Activated T-helper 2 cell treated with anti-CD3 and anti-CD28 coated beads, Interferon-gamma antibody, Interleukin-2, Interleukin-4, amounts not matched to agents 10 μg/mL and 5 μg/mL and 100 μg/mL, durations not matched to agents 14 hours and 24 hours and 36 hours (primary cell): ENCODE results near the gene IGF2R. TPM values are rescaled to one million over a fixed set of nuclear protein-coding genes. Genes with fewer than 3 reads are reported as not detected.

Source experiments
- DNase-seq: peaks from one replicate; pipeline ENCODE4 v3.0.0; 2021; ENCODE audit warnings: low spot score
- H3K27ac Mint-ChIP-seq: one replicate; pipeline ENCODE4 v1.8.0; 2021; ENCODE audit warnings: mixed read lengths
- H3K27me3 Mint-ChIP-seq: one replicate; pipeline ENCODE4 v1.8.0; 2021; ENCODE audit warnings: low read depth, mixed read lengths
- H3K36me3 Mint-ChIP-seq: one replicate; pipeline ENCODE4 v1.8.0; 2021; ENCODE audit warnings: low read depth, mixed read lengths
- H3K4me1 Mint-ChIP-seq: one replicate; pipeline ENCODE4 v1.8.0; 2021; ENCODE audit warnings: low read depth, mixed read lengths
- H3K4me3 Mint-ChIP-seq: one replicate; pipeline ENCODE4 v1.8.0; 2021; ENCODE audit warnings: low read depth, mild to moderate bottlenecking, moderate library complexity, mixed read lengths
- H3K9me3 Mint-ChIP-seq: one replicate; pipeline ENCODE4 v1.8.0; 2021; ENCODE audit warnings: mixed read lengths
- intact Hi-C: fragments of 100-400 bp; cut with micrococcal nuclease; formaldehyde crosslinking; loops from one replicate; pipeline ENCODE4 v1.15.1; 2023
- total RNA-seq: library from RNA; stranded (reverse); gene quantifications from 2 replicates; pipeline ENCODE4 v1.2.3, GENCODE V29; 2022

IGF2R gene
- total RNA-seq, 1 donor from 2014 or later: 82.4 TPM

- intact Hi-C loops: loop anchor here (1.0 kb wide), 1 partner anchor 78 kb away; no protein-coding TSS in a partner anchor
- peaks cover 12% of the 10 kb centered on the region for H3K27me3 Mint-ChIP-seq
- no peak overlapping the region for H3K27ac Mint-ChIP-seq
- H3K9me3 Mint-ChIP-seq: peaks cover 11% of the 10 kb centered on the region
- H3K4me3 Mint-ChIP-seq: no peak overlapping the region
- peaks cover 8% of the 10 kb centered on the region for H3K4me1 Mint-ChIP-seq
- H3K36me3 Mint-ChIP-seq: no peaks in the 10 kb centered on the region
- no peak for DNase-seq
Observed at GRCh38 chr6:159941286-159942113, 27.4 kb upstream of the IGF2R start.

GRCh38 chr6:159943101-159943632 lies 25.7 kb upstream of the IGF2R start:
- intact Hi-C loops: no loop called here
- Mint-ChIP-seq H3K27ac (no peak overlapping the region), H3K9me3 (peaks cover 11% of the 10 kb centered on the region), H3K4me3 (no peak overlapping the region), H3K36me3 (no peaks in the 10 kb centered on the region), H3K27me3 (peaks cover 9% of the 10 kb centered on the region), H3K4me1 (peaks cover 8% of the 10 kb centered on the region)
- no peak for DNase-seq

- Mint-ChIP-seq H3K36me3 (no peaks in the 10 kb centered on the region), H3K9me3 (peaks cover 11% of the 10 kb centered on the region)
Observed at GRCh38 chr6:159943968-159944598, 24.8 kb upstream of the IGF2R start.

GRCh38 chr6:159945801-159946392 lies 23.0 kb upstream of the IGF2R start:
- peaks cover 11% of the 10 kb centered on the region for H3K9me3 Mint-ChIP-seq
- peaks cover 10% of the 10 kb centered on the region for H3K4me1 Mint-ChIP-seq
- DNase-seq: no peak
- no peak overlapping the region for H3K4me3 Mint-ChIP-seq
- intact Hi-C loops: no loop called here
- peaks cover 15% of the 10 kb centered on the region for H3K27me3 Mint-ChIP-seq
- no peaks in the 10 kb centered on the region for H3K36me3 Mint-ChIP-seq
- H3K27ac Mint-ChIP-seq: no peak overlapping the region

More at GRCh38 chr6:159943968-159944598, 24.8 kb upstream of the IGF2R start:
- Mint-ChIP-seq H3K4me1 (peaks cover 10% of the 10 kb centered on the region), H3K4me3 (no peak overlapping the region), H3K27ac (no peak overlapping the region), H3K27me3 (peaks cover 15% of the 10 kb centered on the region)
- DNase-seq: no peak
- intact Hi-C loops: no loop called here

- no peak for DNase-seq
- Mint-ChIP-seq H3K27ac (no peak overlapping the region), H3K9me3 (peaks cover 11% of the 10 kb centered on the region), H3K4me3 (no peak overlapping the region), H3K36me3 (no peaks in the 10 kb centered on the region), H3K27me3 (peaks cover 15% of the 10 kb centered on the region), H3K4me1 (peaks cover 4% of the 10 kb centered on the region)
- intact Hi-C loops: no loop called here
Observed at GRCh38 chr6:159946912-159947311, 22.0 kb upstream of the IGF2R start.

GRCh38 chr6:159948199-159948598 lies 20.7 kb upstream of the IGF2R start:
- intact Hi-C loops: no loop called here
- no peak for DNase-seq
- Mint-ChIP-seq H3K27ac (no peak overlapping the region), H3K27me3 (peaks cover 6% of the 10 kb centered on the region), H3K4me3 (no peak overlapping the region), H3K9me3 (peaks cover 11% of the 10 kb centered on the region), H3K4me1 (peaks cover 2% of the 10 kb centered on the region), H3K36me3 (no peaks in the 10 kb centered on the region)

GRCh38 chr6:159951772-159952171 lies 17.1 kb upstream of the IGF2R start:
- Mint-ChIP-seq H3K4me1 (peaks cover 5% of the 10 kb centered on the region), H3K4me3 (no peak overlapping the region), H3K27ac (no peak overlapping the region), H3K27me3 (peaks cover 16% of the 10 kb centered on the region), H3K36me3 (no peaks in the 10 kb centered on the region), H3K9me3 (no peaks in the 10 kb centered on the region)
- DNase-seq: no peak
- intact Hi-C loops: no loop called here

GRCh38 chr6:159952289-159953005 lies 16.4 kb upstream of the IGF2R start:
- no peak for DNase-seq
- H3K36me3 Mint-ChIP-seq: no peaks in the 10 kb centered on the region
- peaks cover 16% of the 10 kb centered on the region for H3K27me3 Mint-ChIP-seq
- peaks cover 5% of the 10 kb centered on the region for H3K4me1 Mint-ChIP-seq
- H3K9me3 Mint-ChIP-seq: no peaks in the 10 kb centered on the region
- no peak overlapping the region for H3K27ac Mint-ChIP-seq
- intact Hi-C loops: no loop called here
- H3K4me3 Mint-ChIP-seq: no peak overlapping the region

- Mint-ChIP-seq H3K4me3 (no peak overlapping the region), H3K27me3 (peaks cover 16% of the 10 kb centered on the region), H3K9me3 (no peaks in the 10 kb centered on the region), H3K36me3 (no peaks in the 10 kb centered on the region), H3K4me1 (peaks cover 5% of the 10 kb centered on the region), H3K27ac (no peak overlapping the region)
- intact Hi-C loops: no loop called here
- no peak for DNase-seq
Observed at GRCh38 chr6:159953091-159953601, 15.7 kb upstream of the IGF2R start.

- Mint-ChIP-seq H3K36me3 (no peaks in the 10 kb centered on the region), H3K27ac (no peak overlapping the region), H3K27me3 (peaks cover 20% of the 10 kb centered on the region), H3K9me3 (no peaks in the 10 kb centered on the region), H3K4me3 (no peak overlapping the region), H3K4me1 (peaks cover 11% of the 10 kb centered on the region)
- intact Hi-C loops: no loop called here
- DNase-seq: no peak
Observed at GRCh38 chr6:159955945-159956361, 12.9 kb upstream of the IGF2R start.

- no peaks in the 10 kb centered on the region for H3K9me3 Mint-ChIP-seq
Observed at GRCh38 chr6:159957071-159957673, 11.7 kb upstream of the IGF2R start.

More at GRCh38 chr6:159957071-159957673, 11.7 kb upstream of the IGF2R start:
- no peak overlapping the region for H3K27ac Mint-ChIP-seq
- H3K36me3 Mint-ChIP-seq: no peaks in the 10 kb centered on the region
- intact Hi-C loops: no loop called here
- H3K27me3 Mint-ChIP-seq: peaks cover 30% of the 10 kb centered on the region
- DNase-seq: no peak
- peaks cover 11% of the 10 kb centered on the region for H3K4me1 Mint-ChIP-seq
- no peak overlapping the region for H3K4me3 Mint-ChIP-seq
